ENCODE results near the gene NVL. TPM values are rescaled to one million over a fixed set of nuclear protein-coding genes. Genes with fewer than 3 reads are reported as not detected.

The NVL gene
- total and polyA plus RNA-seq, 2 of the 4 experiments (the other 2 are of a cell fraction), result 16.5 to 18.4 TPM

GRCh38 chr1:224368409-224368808 is 38.4 kb upstream of the NVL start:
- no peak overlapping the region for H3K9ac ChIP-seq (ENCODE audit: low read depth, low read length)
- H4K8ac ChIP-seq (ENCODE audit: low read depth in 2 of 2, low read length in 2 of 2), result no peak overlapping the region
- no peak overlapping the region for H3K4me3 ChIP-seq (ENCODE audit: insufficient read depth, low read depth, low read length)
- H2BK120ac ChIP-seq (ENCODE audit: low read depth, low read length), result no peak overlapping the region
- no peaks in the 10 kb centered on the region for H3K9me3 ChIP-seq (ENCODE audit: control insufficient read depth, insufficient read depth, low read length)
- H4K20me1 ChIP-seq (ENCODE audit: insufficient read depth, low read length), result no peaks in the 10 kb centered on the region; the same call in 1 of the 2 replicates
- H3K23ac ChIP-seq (ENCODE audit: low read depth, low read length), result no peak overlapping the region
- H2BK20ac ChIP-seq (ENCODE audit: low read depth, low read length), result no peak overlapping the region
- H2BK5ac ChIP-seq (ENCODE audit: low read depth, low read length, poor library complexity, severe bottlenecking), result no peak overlapping the region
- dilution Hi-C loops (cut with HindIII; ENCODE audit: low sequenced_read_pairs, unreplicated experiment), result no loop called here
- H2AK5ac ChIP-seq (ENCODE audit: low read depth, low read length), result no peak overlapping the region
- H2AK9ac ChIP-seq (replicated peaks; ENCODE audit: low read depth, low read length, poor library complexity), result no peak overlapping the region
- TF ChIP-seq SMC3 (IDR thresholded peaks at IDR 0.05; ENCODE audit: low read depth, low read length) (no peak), CHD1 (IDR thresholded peaks at IDR 0.05; ENCODE audit: low read depth, low read length) (no peak), RFX5 (IDR thresholded peaks at IDR 0.05; ENCODE audit: low read depth, low read length) (no peak), USF2 (IDR thresholded peaks at IDR 0.05; ENCODE audit: low read depth, low read length) (no peak), NFE2L2 (IDR thresholded peaks at IDR 0.05; ENCODE audit: low read depth, low read length) (no peak), RCOR1 (IDR thresholded peaks at IDR 0.05; ENCODE audit: insufficient replicate concordance, low read length) (no peak), FOS (IDR thresholded peaks at IDR 0.05; ENCODE audit: low read depth, low read length) (no peak), MAZ (IDR thresholded peaks at IDR 0.05; ENCODE audit: borderline replicate concordance, low read depth, low read length) (no peak), BHLHE40 (IDR thresholded peaks at IDR 0.05; ENCODE audit: low read depth, low read length) (no peak), CEBPB (IDR thresholded peaks at IDR 0.05; ENCODE audit: low read depth, low read length) (no peak), MAFK (IDR thresholded peaks at IDR 0.05; ENCODE audit: low read depth, low read length) (no peak), ELK1 (IDR thresholded peaks at IDR 0.05; ENCODE audit: borderline replicate concordance, low read depth, low read length) (no peak), RAD21 (IDR thresholded peaks at IDR 0.05; ENCODE audit: low read length) (no peak)
- in situ Hi-C loops (cut with MboI; ENCODE audit: low sequenced_read_pairs), result no loop called here
- BruUV-seq (replicated peaks), result no TSS peak
- H3K4me2 ChIP-seq (ENCODE audit: low read depth, low read length), result no peak overlapping the region
- no peak overlapping the region for H2AFZ ChIP-seq (replicated peaks; ENCODE audit: low read length, poor library complexity)
- no peak for ATAC-seq (ENCODE audit: low read depth)
- no peak overlapping the region for H3K56ac ChIP-seq (ENCODE audit: extremely low read depth, insufficient read depth, low read length)
- H3K18ac ChIP-seq (ENCODE audit: low read depth, low read length), result no peak overlapping the region
- CTCF ChIA-PET, result interaction anchor here (0.6 kb wide), 1 partner anchor 151 kb away, joined by 3 read pairs; no protein-coding TSS in a partner anchor
- no peaks in the 10 kb centered on the region for H3K4me1 ChIP-seq (ENCODE audit: control insufficient read depth, insufficient read depth, low read length)
- peaks cover 32% of the 10 kb centered on the region for H3K36me3 ChIP-seq (ENCODE audit: control insufficient read depth, insufficient read depth, low read length)
- H4K5ac ChIP-seq (ENCODE audit: low read depth, low read length), result no peak overlapping the region
- DNase-seq, result peak; percentile 37
- H3K9me1 ChIP-seq (ENCODE audit: insufficient read depth, low read length), result no peaks in the 10 kb centered on the region
- no peak overlapping the region for H2BK15ac ChIP-seq (ENCODE audit: low read depth, low read length)
- H4K91ac ChIP-seq (ENCODE audit: insufficient read depth, low read depth, low read length), result no peak overlapping the region
- no peak overlapping the region for H3K14ac ChIP-seq (replicated peaks; ENCODE audit: low read depth, low read length)
- no peaks in the 10 kb centered on the region for H3K27me3 ChIP-seq (ENCODE audit: control insufficient read depth, insufficient read depth, low read length)
- POLR2A ChIA-PET (ENCODE audit: unreplicated experiment), result no interaction called here
- H3K4ac ChIP-seq (ENCODE audit: low read depth, low read length), result no peak overlapping the region
- intact Hi-C loops (cut with micrococcal nuclease), result no loop called here
- H3K27ac ChIP-seq (ENCODE audit: insufficient read depth, low read length), result no peak overlapping the region
- peaks cover 30 to 34% of the 10 kb centered on the region in 2 experiments for H3K79me1 ChIP-seq (ENCODE audit: low read depth in 1 of 2, low read length in 2 of 2)
- 100% methylated on average over 1 of the region's 5 CpGs; no CpG with 5 or more reads in 1 of the 2 experiments for WGBS, 2 experiments (ENCODE audit: extremely low coverage in 2 of 2, insufficient read length in 1 of 2)

Data from IMR-90 (cell line).